PFSK-1 (cell line): Measurements from ENCODE around the gene UST.

ENCODE experiments used
- FOXP2 ChIP-seq: optimal IDR thresholded peaks from 2 replicates; pipeline ENCODE3; 2011; ENCODE audit warnings: borderline replicate concordance, control low read depth, inconsistent platforms; ENCODE audit not compliant: insufficient read depth; ENCODE audit errors: extremely low read length, extremely low read depth
- POLR2AphosphoS5 ChIP-seq: IDR thresholded peaks from 2 replicates; pipeline ENCODE4 v1.6.1; 2012; ENCODE audit warnings: low read depth, mild to moderate bottlenecking, control low read depth, low read length, moderate library complexity
- SIN3A ChIP-seq: IDR thresholded peaks from 2 replicates; pipeline ENCODE4 v1.6.1; 2012; ENCODE audit warnings: mild to moderate bottlenecking, low read length, moderate library complexity, borderline replicate concordance; ENCODE audit not compliant: insufficient read depth
- TAF1 ChIP-seq: IDR thresholded peaks from 2 replicates; pipeline ENCODE4 v1.6.1; 2012; ENCODE audit warnings: low read length, control low read depth, borderline replicate concordance; ENCODE audit not compliant: insufficient read depth

GRCh38 chr6:148967011-148967520 is 220.2 kb downstream of the UST start:
- TF ChIP-seq SIN3A (no peak), TAF1 (no peak), POLR2AphosphoS5 (no peak), FOXP2 (no peak)
